Erythroblast (primary cell): ENCODE results near the gene GMNC.

ENCODE experiments used
- GATA1 ChIP-seq: IDR thresholded peaks from 2 replicates; pipeline ENCODE4 v1.6.1; 2011; ENCODE audit warnings: low read depth, mild to moderate bottlenecking, control low read depth, low read length, moderate library complexity
- POLR2A ChIP-seq: IDR thresholded peaks from 2 replicates; pipeline ENCODE4 v1.6.1; 2011; ENCODE audit warnings: mild to moderate bottlenecking, low read length

DNA sequence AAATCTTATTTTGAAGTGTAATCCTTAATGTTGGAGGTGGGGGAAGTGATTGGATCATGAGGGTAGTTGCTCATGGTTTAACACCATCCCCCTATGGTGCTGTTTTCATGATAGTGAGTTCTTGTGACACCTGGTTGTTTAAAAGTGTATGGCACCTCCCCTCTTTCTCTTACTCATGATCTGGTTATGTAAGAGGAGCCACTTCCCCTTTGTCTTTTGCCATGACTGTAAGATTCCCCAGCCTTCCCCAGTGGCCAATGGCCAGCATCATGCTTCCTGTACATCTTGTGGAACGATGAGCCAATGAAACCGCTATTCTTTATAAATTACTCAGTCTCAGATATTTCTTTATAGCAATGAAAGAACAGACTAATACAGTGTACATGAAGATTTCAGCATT is 39.8 kb upstream of the GMNC start:
- TF ChIP-seq POLR2A: no peak
- no peak for TF ChIP-seq GATA1
